Measurements from ENCODE around the gene LRRC2. TPM values are rescaled to one million over a fixed set of nuclear protein-coding genes. Genes with fewer than 3 reads are reported as not detected.
A peak's percentile ranks its signal among the peaks of the same experiment; 100 is the strongest.

The LRRC2 gene
- total RNA-seq, 1 donor from 2014 or later, result 0.31 TPM

GRCh38 chr3:46586738-46587246 is 20.7 kb upstream of the LRRC2 start:
- Mint-ChIP-seq H3K9me3 (peaks cover 9% of the 10 kb centered on the region), H3K27me3 (peaks cover 13% of the 10 kb centered on the region), H3K36me3 (no peaks in the 10 kb centered on the region), H3K4me1 (ENCODE audit: unreplicated experiment) (peaks cover 14% of the 10 kb centered on the region), H3K4me3 (no peak overlapping the region), H3K27ac (peak overlapping the region; percentile 66)
- DNase-seq (ENCODE audit: extremely low spot score, unreplicated experiment), result no peak
- no peak for TF ChIP-seq CTCF (conservative IDR thresholded peaks at IDR 0.05)

- Mint-ChIP-seq H3K27me3 (peaks cover 20% of the 10 kb centered on the region), H3K36me3 (no peaks in the 10 kb centered on the region), H3K9me3 (peaks cover 5% of the 10 kb centered on the region), H3K4me3 (no peak overlapping the region), H3K27ac (peak overlapping the region; percentile 66), H3K4me1 (ENCODE audit: unreplicated experiment) (peaks cover 14% of the 10 kb centered on the region)
- TF ChIP-seq CTCF (conservative IDR thresholded peaks at IDR 0.05), result no peak
- no peak for DNase-seq (ENCODE audit: extremely low spot score, unreplicated experiment)
Observed at GRCh38 chr3:46585799-46586693, 19.9 kb upstream of the LRRC2 start.

- Mint-ChIP-seq H3K9me3 (peaks cover 5% of the 10 kb centered on the region), H3K36me3 (no peaks in the 10 kb centered on the region)
Observed at GRCh38 chr3:46584598-46585467, 18.7 kb upstream of the LRRC2 start.

GRCh38 chr3:46580675-46581074 is 14.6 kb upstream of the LRRC2 start:
- DNase-seq (ENCODE audit: extremely low spot score, unreplicated experiment), result no peak
- no peak for TF ChIP-seq CTCF (conservative IDR thresholded peaks at IDR 0.05)
- Mint-ChIP-seq H3K36me3 (no peaks in the 10 kb centered on the region), H3K4me1 (ENCODE audit: unreplicated experiment) (peaks cover 10% of the 10 kb centered on the region), H3K27ac (no peak overlapping the region), H3K4me3 (no peak overlapping the region), H3K27me3 (peaks cover 72% of the 10 kb centered on the region), H3K9me3 (peaks cover 4% of the 10 kb centered on the region)

More at GRCh38 chr3:46584598-46585467, 18.7 kb upstream of the LRRC2 start:
- Mint-ChIP-seq H3K4me3 (no peak overlapping the region), H3K4me1 (ENCODE audit: unreplicated experiment) (peaks cover 14% of the 10 kb centered on the region), H3K27me3 (peaks cover 33% of the 10 kb centered on the region), H3K27ac (no peak overlapping the region)
- no peak for DNase-seq (ENCODE audit: extremely low spot score, unreplicated experiment)
- no peak for TF ChIP-seq CTCF (conservative IDR thresholded peaks at IDR 0.05)

GRCh38 chr3:46579756-46580286 is 13.7 kb upstream of the LRRC2 start:
- H3K27me3 Mint-ChIP-seq, result peaks cover 77% of the 10 kb centered on the region
- H3K4me1 Mint-ChIP-seq (ENCODE audit: unreplicated experiment), result peaks cover 7% of the 10 kb centered on the region
- H3K36me3 Mint-ChIP-seq, result no peaks in the 10 kb centered on the region

More at GRCh38 chr3:46579756-46580286, 13.7 kb upstream of the LRRC2 start:
- Mint-ChIP-seq H3K9me3 (no peaks in the 10 kb centered on the region), H3K27ac (no peak overlapping the region), H3K4me3 (no peak overlapping the region)
- DNase-seq (ENCODE audit: extremely low spot score, unreplicated experiment), result no peak
- TF ChIP-seq CTCF (conservative IDR thresholded peaks at IDR 0.05), result no peak
